HepG2 (cell line): ENCODE results near the gene PDGFA. TPM values are rescaled to one million over a fixed set of nuclear protein-coding genes. Genes with fewer than 3 reads are reported as not detected.

Experiments used
- FOXA3 ChIP-seq: IDR thresholded peaks from 2 replicates; pipeline ENCODE4 v1.6.1; 2016; ENCODE audit warnings: missing genetic modification reagents, missing compliant biosample characterization
- HIVEP1 ChIP-seq: sonication (generic); formaldehyde crosslinking; IDR thresholded peaks from 2 replicates; pipeline ENCODE4 v1.4.0; 2020; ENCODE audit warnings: mild to moderate bottlenecking, missing genetic modification reagents
- HNF1B ChIP-seq: sonication (generic); formaldehyde crosslinking; IDR thresholded peaks from 2 replicates; pipeline ENCODE4 v1.5.1; 2020; ENCODE audit warnings: mild to moderate bottlenecking, moderate library complexity, missing genetic modification reagents
- KLF13 ChIP-seq: sonication (generic); formaldehyde crosslinking; IDR thresholded peaks from 2 replicates; pipeline ENCODE4 v1.4.0; 2020; ENCODE audit warnings: mild to moderate bottlenecking, missing genetic modification reagents
- PAXIP1 ChIP-seq: sonication (generic); formaldehyde crosslinking; conservative IDR thresholded peaks from 2 replicates; pipeline ENCODE4 v1.4.0; 2020; ENCODE audit warnings: mild to moderate bottlenecking, missing genetic modification reagents, moderate library complexity
- SATB2 ChIP-seq: sonication (generic); formaldehyde crosslinking; IDR thresholded peaks from 2 replicates; pipeline ENCODE4 v1.5.0; 2020; ENCODE audit warnings: missing genetic modification reagents
- ZNF547 ChIP-seq: sonication (generic); formaldehyde crosslinking; IDR thresholded peaks from 2 replicates; pipeline ENCODE4 v1.5.1; 2020; ENCODE audit warnings: mild to moderate bottlenecking, missing genetic modification reagents
- polyA plus RNA-seq, 8 experiments: library from polyadenylated mRNA; depleted of rRNA in 3 of 8; stranded (reverse) in 7 of 8; unstranded in 1 of 8; fragments of >200 nt; fragmentation: Illumina TruSeq in 4 of 8; extraction: Trizol in 4 of 8; gene quantifications; 2 replicates each; pipeline versions ENCODE4 v1.2.1 to v1.2.3, GENCODE V29; 2011 to 2016; ENCODE audit warnings: low read depth in 4 of 8, missing spikeins in 1 of 8, mixed read lengths in 1 of 8; ENCODE audit not compliant: insufficient read depth in 1 of 8
- total RNA-seq, 5 experiments: library from RNA; depleted of rRNA; stranded (reverse); fragments of >200 nt; fragmentation: Illumina TruSeq; extraction: Trizol; gene quantifications; 2 replicates each; pipeline ENCODE4 v1.2.3, GENCODE V29; 2016; ENCODE audit warnings: low read depth in 1 of 5
- TF ChIP-seq, protein P1 (sequence below), 2 experiments: sonication (generic) in 1 of 2; formaldehyde crosslinking in 1 of 2; IDR thresholded peaks; 2 replicates each; pipeline versions ENCODE4 v1.6.1 to v1.9.0; 2014 to 2022; ENCODE audit warnings: antibody characterized with exemption in 1 of 2, borderline replicate concordance in 1 of 2, inconsistent platforms in 1 of 2, low read depth in 1 of 2, missing genetic modification reagents in 1 of 2
- TF ChIP-seq, protein P2 (sequence below): sonication (generic); formaldehyde crosslinking; IDR thresholded peaks from 2 replicates; pipeline ENCODE4 v1.5.0; 2020; ENCODE audit warnings: missing genetic modification reagents, mild to moderate bottlenecking, borderline replicate concordance
- TF ChIP-seq, protein P3 (sequence below): sonication (generic); formaldehyde crosslinking; IDR thresholded peaks from 2 replicates; pipeline ENCODE4 v1.8.0; 2022; ENCODE audit warnings: missing genetic modification reagents, mild to moderate bottlenecking, borderline replicate concordance

Gene PDGFA
- total and polyA plus RNA-seq, 2 of the 13 experiments (the other 11 are each of a cell fraction or from before 2014, with no cell fraction given) = 1.5 to 3.4 TPM

DNA sequence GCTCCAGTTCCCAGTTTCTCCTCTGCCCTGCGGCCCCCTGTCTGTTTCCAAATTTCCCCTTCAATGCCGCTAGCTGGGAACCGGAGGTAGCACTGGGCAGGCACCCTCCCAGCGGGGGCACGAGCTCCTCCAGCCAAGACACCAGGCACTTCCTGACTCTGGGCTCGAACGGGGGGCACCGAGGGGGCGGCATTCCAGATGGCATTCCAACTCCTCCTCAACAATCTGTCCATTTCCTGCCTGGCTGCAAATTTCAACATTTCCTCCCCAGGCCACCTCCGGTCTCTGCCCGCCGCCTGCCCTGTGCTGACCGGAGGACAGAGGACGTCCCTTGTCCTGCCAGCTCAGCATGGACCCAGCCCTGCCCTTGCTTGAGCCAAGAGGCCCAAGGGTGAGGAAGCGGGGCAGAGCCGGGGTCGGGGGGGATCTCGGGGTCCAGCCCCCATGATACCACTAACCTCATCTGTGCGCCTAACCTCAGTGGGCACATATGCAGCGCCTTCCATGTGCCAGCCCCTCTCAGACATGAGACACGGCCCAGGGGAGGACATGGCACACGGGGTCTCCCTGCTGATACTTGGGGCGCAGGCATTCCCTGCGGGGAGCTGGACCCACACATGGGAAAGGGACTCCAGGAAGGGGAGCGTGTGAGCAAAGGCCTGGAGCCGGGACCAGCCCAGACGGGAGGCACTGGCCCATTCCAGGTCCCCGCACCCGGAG lies 58.0 kb downstream of the PDGFA start (continued):
- TF ChIP-seq SATB2 (CRISPR knock-in tag) (no peak), FOXA3 (CRISPR knock-in tag) (peak; percentile 28; the same call in 1 of the 2 replicates), ZNF547 (0 out of 2 replicates have a peak, but pooled peaks have one; percentile 31), KLF13 (no peak), PAXIP1 (CRISPR knock-in tag) (peak; percentile 67), HNF1B (CRISPR knock-in tag) (peak; percentile 43; the same call in 1 of the 2 replicates), HIVEP1 (CRISPR knock-in tag) (no peak; the same call in 1 of the 2 replicates)
- TF ChIP-seq, protein P1, sequence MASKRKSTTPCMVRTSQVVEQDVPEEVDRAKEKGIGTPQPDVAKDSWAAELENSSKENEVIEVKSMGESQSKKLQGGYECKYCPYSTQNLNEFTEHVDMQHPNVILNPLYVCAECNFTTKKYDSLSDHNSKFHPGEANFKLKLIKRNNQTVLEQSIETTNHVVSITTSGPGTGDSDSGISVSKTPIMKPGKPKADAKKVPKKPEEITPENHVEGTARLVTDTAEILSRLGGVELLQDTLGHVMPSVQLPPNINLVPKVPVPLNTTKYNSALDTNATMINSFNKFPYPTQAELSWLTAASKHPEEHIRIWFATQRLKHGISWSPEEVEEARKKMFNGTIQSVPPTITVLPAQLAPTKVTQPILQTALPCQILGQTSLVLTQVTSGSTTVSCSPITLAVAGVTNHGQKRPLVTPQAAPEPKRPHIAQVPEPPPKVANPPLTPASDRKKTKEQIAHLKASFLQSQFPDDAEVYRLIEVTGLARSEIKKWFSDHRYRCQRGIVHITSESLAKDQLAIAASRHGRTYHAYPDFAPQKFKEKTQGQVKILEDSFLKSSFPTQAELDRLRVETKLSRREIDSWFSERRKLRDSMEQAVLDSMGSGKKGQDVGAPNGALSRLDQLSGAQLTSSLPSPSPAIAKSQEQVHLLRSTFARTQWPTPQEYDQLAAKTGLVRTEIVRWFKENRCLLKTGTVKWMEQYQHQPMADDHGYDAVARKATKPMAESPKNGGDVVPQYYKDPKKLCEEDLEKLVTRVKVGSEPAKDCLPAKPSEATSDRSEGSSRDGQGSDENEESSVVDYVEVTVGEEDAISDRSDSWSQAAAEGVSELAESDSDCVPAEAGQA (IDR thresholded peaks at IDR 0.05; ENCODE audit: low read depth) = no peak
- TF ChIP-seq, protein P1 (CRISPR knock-in tag; IDR thresholded peaks at IDR 0.05; ENCODE audit: borderline replicate concordance) = no peak
- TF ChIP-seq, protein P2, sequence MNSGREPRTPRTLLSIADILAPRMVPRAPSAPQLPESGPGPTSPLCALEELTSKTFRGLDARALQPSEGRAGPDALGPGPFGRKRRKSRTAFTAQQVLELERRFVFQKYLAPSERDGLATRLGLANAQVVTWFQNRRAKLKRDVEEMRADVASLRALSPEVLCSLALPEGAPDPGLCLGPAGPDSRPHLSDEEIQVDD (CRISPR knock-in tag) = no peak
- TF ChIP-seq, protein P3, sequence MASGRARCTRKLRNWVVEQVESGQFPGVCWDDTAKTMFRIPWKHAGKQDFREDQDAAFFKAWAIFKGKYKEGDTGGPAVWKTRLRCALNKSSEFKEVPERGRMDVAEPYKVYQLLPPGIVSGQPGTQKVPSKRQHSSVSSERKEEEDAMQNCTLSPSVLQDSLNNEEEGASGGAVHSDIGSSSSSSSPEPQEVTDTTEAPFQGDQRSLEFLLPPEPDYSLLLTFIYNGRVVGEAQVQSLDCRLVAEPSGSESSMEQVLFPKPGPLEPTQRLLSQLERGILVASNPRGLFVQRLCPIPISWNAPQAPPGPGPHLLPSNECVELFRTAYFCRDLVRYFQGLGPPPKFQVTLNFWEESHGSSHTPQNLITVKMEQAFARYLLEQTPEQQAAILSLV (CRISPR knock-in tag) = no peak
